BJ (cell line): ENCODE measurements around the gene FGF1. TPM values are rescaled to one million over a fixed set of nuclear protein-coding genes. Genes with fewer than 3 reads are reported as not detected.

Experiments used
- CTCF ChIA-PET: fragments of 350-600 bp; formaldehyde crosslinking; extraction: SDS; loops from one replicate; lab custom pipeline; 2021; ENCODE audit warnings: antibody characterized with exemption, inconsistent platforms; lab: Yijun Ruan, JAX
- POLR2A ChIA-PET: fragments of 300-600 bp; sonication (Branson Sonifier 250); formaldehyde crosslinking; extraction: SDS; loops from one replicate; lab custom pipeline; 2021; ENCODE audit warnings: antibody characterized with exemption; lab: Charles Lee
- DNase-seq: peaks from one replicate; pipeline ENCODE4 v3.0.0-alpha.2; 2011; ENCODE audit warnings: low read depth
- H3K27me3 ChIP-seq: 2 replicates; pipeline ENCODE4 v1.6.0; 2011; ENCODE audit warnings: low read length; ENCODE audit not compliant: control insufficient read depth, insufficient read depth
- H3K36me3 ChIP-seq: 2 replicates; pipeline ENCODE4 v1.5.1; 2011; ENCODE audit warnings: low read length; ENCODE audit not compliant: control insufficient read depth, insufficient read depth
- H3K4me3 ChIP-seq: 2 replicates; pipeline ENCODE4 v1.5.1; 2011; ENCODE audit warnings: low read depth, mild to moderate bottlenecking, control low read depth, low read length
- CTCF ChIP-seq: IDR thresholded peaks from 2 replicates; pipeline ENCODE4 v1.5.1; 2011; ENCODE audit warnings: low read depth, mild to moderate bottlenecking, control low read depth, inconsistent platforms, low read length, moderate library complexity; ENCODE audit not compliant: insufficient read depth
- polyA plus RNA-seq: library from polyadenylated mRNA; depleted of rRNA; stranded (reverse); fragments of >200 nt; gene quantifications from 2 replicates; pipeline ENCODE4 v1.2.3, GENCODE V29; 2011

Gene FGF1
- polyA plus RNA-seq, 1 experiment = 14.8 TPM

GRCh38 chr5:142614054-142614453, 71.8 kb downstream of the FGF1 start:
- TF ChIP-seq CTCF = no peak
- Histone ChIP-seq H3K4me3 (no peak overlapping the region), H3K36me3 (no peaks in the 10 kb centered on the region), H3K27me3 (no peaks in the 10 kb centered on the region)
- DNase-seq = no peak
- POLR2A ChIA-PET = interaction anchor here (0.6 kb wide), 2 partner anchors 11 to 371 kb away, joined by 3 to 4 read pairs; no protein-coding TSS in a partner anchor
- CTCF ChIA-PET = interaction anchor here (0.7 to 12.0 kb wide), 5 partner anchors 10 to 99 kb away, joined by 3 to 162 read pairs (median 12); no protein-coding TSS in a partner anchor

DNA sequence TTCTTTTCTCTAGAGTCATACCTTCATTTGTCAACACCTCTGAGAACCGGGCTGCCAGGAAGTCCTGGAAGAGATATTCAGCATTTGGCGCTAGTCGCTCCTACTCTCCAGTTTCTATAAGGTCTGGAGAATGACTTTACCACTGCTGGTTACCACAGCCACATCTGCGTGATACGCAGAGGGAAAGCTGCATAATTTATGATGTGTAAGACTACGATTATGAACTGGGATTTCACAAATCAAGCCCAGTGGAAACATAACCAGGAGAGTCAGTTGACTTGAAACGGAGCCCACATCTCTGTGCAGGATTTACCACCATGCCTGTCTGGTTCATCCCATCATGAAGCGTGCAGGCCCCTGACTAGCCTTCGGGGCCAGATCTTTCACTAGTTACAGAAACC, 72.6 kb downstream of the FGF1 start:
- no peak overlapping the region for H3K4me3 ChIP-seq
- ChIA-PET POLR2A (no interaction called here), CTCF (interaction anchor here (2.6 to 12.0 kb wide), 2 partner anchors 10 to 85 kb away, joined by 12 to 162 read pairs; no protein-coding TSS in a partner anchor)
- H3K27me3 ChIP-seq = no peaks in the 10 kb centered on the region
- no peak for TF ChIP-seq CTCF
- no peak for DNase-seq
- no peaks in the 10 kb centered on the region for H3K36me3 ChIP-seq

- DNase-seq = no peak
- Histone ChIP-seq H3K27me3 (no peaks in the 10 kb centered on the region), H3K4me3 (no peak overlapping the region), H3K36me3 (no peaks in the 10 kb centered on the region)
- TF ChIP-seq CTCF = no peak
- ChIA-PET CTCF (interaction anchor here (0.8 to 12.0 kb wide), 11 partner anchors 14 to 105 kb away, joined by 3 to 162 read pairs (median 5); no protein-coding TSS in a partner anchor), POLR2A (no interaction called here)
Observed at GRCh38 chr5:142612494-142613270, 73.2 kb downstream of the FGF1 start.

DNA sequence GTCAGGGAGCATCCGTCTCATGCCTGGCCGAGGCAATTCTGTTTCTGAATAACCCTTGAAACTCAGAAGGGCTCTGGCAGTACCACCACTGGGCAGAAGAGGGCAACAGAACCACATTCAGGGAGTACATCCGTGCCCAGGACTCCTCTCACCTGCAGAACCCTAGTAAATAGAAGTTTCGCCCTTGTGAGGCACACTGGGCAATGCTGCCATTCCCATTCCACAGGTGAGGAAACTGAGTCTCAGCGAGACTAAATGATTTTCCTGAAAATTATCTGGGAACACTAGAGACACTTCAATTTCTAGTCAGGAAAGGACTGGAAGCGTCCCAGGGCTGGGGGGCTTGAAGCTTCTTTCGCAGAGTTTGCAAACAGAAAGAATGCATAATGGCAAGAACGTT, 74.7 kb downstream of the FGF1 start:
- DNase-seq = no peak
- no peaks in the 10 kb centered on the region for H3K27me3 ChIP-seq
- H3K36me3 ChIP-seq = no peaks in the 10 kb centered on the region
- no peak overlapping the region for H3K4me3 ChIP-seq
- peak; percentile 96 for TF ChIP-seq CTCF
- CTCF ChIA-PET = interaction anchor here (0.7 to 12.0 kb wide), 24 partner anchors 11 to 246 kb away, joined by 3 to 162 read pairs (median 5); no protein-coding TSS in a partner anchor
- POLR2A ChIA-PET = no interaction called here
